Myocyte (in vitro differentiated cells): ENCODE results near the gene ZBTB48. TPM values are rescaled to one million over a fixed set of nuclear protein-coding genes. Genes with fewer than 3 reads are reported as not detected.

Experiments used
- DNase-seq: peaks from one replicate; pipeline ENCODE4 v3.0.0-alpha.2; 2012; ENCODE audit warnings: low read depth
- total RNA-seq: library from RNA; depleted of rRNA; stranded (reverse); fragments of >200 nt; gene quantifications from 2 replicates; pipeline ENCODE4 v1.2.3, GENCODE V29; 2014

ZBTB48 gene
- total RNA-seq, 1 donor from 2014 or later: 14.0 TPM

DNA sequence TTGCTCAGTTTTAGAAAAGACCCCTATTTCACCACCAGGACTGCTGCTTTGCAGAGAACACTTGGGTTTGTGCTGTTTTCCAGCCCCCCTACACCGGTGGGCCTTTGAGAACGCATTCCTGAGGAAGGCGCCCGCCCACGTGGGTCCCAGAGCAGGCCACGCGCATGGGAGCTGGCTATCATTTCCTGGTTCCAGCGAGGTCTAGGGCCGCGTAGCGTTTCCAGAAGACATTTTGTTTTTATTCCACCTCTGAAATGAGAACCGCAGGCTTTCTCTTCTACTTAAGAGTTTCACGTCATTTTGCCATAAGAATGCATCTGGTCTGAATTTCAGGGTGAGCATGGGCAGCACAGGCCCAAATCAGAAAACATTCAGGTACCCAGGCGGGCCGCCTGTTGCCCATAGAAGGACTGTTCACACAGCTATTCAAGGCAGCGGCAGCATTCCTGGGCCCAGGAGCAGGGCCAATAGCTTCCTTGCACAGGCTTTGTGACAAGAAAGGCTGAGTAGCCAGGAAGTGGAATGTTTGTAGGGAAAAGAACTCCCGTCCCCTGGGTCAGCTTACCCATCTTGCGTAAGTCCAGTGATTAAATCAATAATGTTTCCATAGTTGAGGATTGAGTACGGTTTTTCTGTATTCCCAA lies 24.2 kb downstream of the ZBTB48 start:
- DNase-seq: peak; percentile 85

DNA sequence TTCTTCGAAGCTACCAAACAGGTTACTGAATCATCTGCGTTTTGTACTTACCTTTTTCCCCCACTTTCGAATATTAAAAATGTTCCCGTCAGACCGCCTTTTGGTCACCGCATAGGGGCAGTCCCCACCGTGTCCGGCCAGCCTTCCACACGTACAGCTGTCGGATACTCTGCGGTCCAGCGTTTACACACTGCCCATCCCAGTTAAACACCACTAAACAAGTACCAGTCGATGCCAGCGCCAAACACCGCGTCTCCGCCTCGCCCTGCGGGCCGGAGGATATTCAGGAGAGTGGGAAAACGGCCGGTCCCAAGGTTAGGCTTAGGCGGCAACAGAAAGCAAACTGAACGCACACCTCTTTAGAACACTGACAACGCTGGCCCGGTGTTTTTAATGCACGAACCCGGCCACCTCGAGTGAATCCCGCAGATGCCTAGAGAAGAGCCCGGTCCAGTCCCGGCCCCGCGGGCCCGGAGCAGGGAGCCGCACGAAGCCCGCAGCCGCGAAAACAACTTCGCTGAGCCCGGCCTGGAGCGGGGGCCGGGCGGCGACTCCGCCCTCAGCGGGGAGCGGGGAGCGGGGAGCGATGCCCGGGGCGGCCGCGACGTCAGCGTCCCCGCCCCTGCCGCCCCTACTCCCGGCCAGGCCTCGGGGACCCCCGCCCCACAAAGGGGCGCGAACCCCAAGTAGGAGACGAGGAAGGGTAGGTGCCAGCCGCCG lies 33.0 kb downstream of the ZBTB48 start:
- peak; percentile 83 for DNase-seq

DNA sequence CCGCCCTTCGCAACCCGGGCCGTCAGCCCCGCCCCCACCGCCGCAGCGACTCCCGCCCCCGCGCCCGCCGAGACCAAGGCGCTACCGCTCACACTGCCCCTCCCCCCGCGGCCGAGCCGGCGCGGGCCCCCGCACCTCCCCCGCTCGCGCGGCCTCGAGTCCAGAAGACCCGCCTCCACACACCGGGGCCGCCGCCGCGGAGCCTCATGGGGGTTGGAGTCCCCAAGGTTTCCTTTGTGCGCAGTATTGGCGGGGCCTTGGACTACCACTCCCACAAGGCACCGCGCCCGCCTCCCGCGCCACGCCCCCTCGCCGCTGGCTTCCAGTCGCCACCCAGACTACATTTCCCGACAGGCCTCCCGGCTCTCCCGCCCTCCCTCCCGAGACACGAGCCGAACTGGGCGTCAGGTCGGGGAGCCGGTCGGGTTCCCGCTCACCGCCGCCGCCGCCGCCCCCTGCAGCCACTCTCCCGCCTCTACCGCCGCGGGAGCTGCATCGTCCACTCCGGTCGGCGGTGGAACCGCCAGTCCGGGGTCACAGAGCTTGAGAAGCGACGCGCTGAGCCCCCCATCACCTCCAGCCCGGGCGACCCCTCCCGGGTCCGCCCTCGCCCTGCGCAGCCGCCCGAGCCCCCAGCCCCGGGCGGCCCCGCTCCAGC lies 33.7 kb downstream of the ZBTB48 start, which contains the start of gene PHF13:
Gene PHF13, plus strand, starts transcription at position 371 of the 658 bp plus-strand sequence. CDS start 336 bp downstream, outside the sequence.
- DNase-seq: peak; percentile 99

DNA sequence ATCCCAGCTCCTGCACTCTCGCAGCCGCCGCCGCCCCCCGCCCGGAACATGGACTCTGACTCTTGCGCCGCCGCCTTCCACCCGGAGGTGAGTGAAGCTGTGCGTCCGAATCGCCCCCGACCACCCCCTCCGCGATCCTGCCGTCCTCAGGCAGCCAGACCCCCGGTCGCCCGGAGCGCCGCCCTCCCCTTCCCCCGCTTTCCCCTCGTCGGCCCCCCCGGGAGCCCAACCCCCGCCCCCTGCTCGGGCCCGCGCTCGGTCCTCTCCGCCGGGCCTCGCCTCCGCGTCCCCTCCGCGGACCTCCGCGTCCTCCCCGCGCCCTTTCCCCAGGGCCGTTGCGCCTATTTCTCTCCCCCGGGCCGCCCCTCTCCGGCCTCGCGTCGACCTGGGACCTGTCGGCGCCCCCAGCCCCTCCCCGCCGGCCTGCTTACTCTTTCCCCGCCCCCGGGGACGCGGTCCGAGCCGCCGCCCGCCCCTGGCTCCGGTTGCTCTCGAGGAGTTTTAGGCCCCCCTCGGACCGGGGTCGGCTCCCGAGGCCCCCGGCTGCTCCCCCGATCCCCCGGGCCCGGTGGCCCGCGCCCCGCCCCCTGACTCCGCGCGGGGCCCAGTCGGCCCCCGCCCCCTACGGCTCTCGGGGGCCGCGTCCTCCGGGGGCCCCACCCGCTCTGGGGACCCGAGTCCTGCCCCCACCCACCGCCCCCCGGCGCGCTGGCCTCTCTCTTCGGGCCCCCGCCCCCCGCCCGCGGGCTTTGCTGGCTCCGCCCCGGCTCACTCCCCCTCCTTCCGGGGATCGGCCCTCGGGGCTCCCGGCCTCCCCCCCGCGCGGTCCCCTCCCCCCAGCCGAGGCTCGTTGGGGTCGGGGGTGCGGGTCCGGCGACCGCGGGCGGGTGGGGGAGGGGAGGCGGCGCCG lies 34.5 kb downstream of the ZBTB48 start:
- peak; percentile 45 for DNase-seq

DNA sequence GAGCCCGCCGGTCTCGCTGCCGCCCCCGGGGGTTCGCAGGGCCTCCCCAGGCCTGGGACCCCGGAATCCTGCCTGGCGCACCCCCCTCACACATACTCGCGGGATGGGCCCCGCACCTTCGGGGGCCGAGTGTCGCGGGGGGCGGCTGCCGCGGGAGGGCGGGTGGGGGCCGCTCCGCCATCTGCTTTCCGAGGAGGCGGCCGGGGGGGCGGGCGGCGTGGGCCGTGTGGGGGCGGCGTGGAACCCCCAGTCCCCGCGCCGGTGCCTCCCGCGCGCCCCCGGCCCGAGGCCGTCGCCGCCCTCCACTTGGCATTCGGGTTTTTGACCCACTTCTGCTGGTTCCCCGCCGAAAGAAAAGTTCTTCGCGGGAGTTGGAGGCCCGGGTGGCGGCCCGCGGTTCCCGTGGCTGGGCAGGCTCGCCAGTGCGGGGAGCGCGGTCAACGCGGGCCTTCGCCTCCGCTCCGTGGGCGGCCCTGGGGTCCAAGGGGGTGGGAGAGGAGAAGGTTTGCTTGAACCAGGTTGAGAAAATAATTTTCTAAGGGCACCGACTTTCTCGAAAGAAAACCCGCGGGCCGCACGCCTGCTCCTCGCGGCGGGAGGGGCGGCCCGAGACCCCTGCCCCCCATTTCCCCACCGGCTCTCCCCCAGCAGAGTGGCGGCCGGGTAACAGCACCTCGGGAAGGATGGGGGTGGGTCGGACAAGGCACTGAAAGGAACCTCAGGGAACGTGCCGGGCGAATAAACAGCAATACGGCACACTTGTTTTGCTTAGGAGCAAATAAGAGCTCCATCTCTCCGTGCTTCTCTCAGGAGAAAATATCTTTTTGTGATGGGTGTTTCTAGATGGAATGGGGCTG lies 35.4 kb downstream of the ZBTB48 start:
- no peak for DNase-seq

DNA sequence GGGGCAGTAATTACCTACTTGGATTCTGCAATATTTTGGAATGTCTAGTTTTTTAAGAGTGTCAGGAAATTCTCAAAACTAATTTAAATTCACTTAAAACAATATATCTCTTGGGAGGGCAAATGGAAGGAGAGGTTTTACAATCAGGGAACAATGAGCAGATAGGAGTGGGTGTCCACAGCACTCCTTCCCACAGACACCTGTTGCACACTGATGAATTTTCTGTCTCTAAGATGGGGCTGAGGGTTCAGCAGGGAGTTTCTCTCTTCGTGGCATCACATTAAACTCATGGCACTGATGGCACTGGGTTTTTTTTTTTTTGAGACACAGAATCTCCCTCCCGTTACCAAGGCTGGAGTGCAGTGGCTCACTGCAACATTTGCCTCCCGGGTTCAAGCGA lies 39.3 kb downstream of the ZBTB48 start:
- no peak for DNase-seq

DNA sequence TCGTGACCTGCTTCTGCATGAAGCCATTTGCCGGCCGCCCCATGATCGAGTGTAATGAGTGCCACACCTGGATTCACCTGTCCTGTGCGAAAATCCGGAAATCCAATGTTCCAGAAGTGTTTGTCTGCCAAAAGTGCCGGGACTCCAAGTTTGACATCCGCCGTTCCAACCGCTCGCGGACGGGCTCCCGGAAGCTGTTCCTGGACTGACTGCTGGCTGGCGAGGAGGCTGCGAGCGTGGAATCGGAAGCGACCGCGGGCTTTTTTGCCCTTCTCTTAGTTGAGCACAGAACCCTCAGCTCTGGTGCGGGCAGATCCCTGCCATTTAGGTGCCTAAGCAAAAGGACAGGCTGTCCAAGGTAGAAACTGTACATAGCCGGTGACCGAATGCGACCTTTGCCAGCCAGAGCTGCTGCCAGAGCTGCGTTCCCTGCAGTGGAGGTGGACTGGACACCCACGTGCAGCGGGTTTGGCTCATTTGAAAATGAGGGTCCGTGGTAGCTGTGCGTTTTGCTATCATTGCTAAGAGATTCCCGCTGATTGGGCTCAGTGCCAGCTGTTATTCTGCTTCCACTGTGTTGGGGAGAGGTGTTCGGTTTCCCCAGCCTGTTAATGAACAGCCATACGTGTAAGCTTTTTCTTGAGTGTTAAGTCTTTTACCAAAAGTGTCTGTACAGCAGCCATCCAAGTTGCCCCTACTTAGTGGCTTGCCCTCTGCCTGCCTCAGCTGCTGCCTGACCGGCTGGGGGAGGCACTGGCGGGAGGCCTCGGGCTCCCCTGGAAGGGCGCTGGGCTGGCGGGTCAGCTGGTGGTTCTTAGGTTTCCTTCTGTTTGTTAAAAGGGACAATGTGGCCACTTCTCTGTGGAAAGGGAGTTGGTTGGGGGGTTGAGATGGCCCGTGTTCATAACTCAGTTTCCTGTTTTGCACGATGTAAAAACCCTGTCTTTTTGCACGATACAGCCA lies 41.9 kb downstream of the ZBTB48 start:
- no peak for DNase-seq

DNA sequence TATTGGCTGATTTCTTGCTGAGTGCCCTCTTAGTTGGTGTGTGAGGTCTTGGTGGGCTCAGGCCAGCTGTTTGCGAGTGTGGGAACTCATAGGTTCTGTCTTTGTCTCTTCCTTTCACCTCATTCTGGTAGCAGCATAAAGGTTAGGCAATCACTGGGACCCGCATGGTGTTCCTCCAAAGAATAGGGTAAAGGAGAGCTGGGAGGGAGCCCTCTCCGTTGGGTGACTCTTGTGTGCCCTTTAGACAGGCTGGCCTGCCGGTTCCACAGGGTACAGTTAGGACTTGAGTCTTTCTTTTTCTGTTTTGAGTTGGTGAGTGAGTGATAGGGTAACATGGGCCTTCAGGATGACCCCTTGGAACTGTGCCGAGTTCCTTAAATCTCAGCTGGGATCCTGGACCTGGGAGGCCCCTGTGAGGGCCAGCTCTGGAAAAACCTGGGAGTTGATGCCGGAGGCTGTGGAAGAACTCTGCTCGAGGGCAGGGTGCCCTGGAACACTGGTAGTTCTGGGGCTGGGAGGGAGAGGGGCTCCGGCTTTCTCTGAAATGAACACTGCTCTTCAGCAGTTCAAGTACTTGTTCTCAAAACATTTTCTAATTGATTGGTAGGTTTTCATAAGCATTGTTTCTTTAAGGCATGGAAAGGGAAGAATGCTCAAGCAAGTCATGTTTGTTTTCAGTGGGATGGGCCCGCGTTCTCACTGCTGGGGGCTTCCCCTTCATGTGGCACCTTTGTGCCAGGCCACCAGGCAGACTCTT lies 42.8 kb downstream of the ZBTB48 start:
- no peak for DNase-seq

DNA sequence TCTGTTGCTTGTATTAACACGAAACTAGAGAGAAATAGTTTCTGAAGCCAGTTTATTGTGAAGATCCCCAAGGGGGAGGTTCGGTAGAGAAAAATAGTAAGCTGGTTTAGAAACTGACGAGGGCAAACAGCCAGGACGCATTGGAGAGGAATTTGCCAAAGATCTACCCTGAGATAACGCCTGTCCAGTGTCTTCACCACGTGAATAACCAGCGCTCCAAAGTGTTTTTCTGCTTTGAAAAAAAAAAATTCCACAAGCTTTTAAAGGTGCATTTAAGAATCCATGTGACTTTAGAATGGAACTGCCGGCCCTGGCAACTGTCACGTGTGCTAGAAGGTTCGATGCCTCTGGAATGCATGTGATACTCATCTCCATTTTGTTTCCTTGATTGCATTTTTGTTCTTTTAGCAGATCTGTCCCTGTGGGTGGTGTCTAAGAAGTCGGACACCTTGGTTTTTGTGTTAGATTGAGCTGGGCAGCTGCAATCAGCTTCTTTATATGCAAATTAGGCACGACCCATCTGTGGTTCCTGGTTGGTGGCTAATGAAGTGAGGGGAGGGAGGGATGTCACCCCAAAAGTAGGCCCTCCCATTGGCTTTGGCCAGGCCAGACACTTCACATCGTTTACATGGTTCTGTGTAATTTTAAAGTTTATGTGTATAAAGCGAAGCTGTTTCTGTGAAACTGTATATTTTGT lies 43.6 kb downstream of the ZBTB48 start:
- no peak for DNase-seq

DNA sequence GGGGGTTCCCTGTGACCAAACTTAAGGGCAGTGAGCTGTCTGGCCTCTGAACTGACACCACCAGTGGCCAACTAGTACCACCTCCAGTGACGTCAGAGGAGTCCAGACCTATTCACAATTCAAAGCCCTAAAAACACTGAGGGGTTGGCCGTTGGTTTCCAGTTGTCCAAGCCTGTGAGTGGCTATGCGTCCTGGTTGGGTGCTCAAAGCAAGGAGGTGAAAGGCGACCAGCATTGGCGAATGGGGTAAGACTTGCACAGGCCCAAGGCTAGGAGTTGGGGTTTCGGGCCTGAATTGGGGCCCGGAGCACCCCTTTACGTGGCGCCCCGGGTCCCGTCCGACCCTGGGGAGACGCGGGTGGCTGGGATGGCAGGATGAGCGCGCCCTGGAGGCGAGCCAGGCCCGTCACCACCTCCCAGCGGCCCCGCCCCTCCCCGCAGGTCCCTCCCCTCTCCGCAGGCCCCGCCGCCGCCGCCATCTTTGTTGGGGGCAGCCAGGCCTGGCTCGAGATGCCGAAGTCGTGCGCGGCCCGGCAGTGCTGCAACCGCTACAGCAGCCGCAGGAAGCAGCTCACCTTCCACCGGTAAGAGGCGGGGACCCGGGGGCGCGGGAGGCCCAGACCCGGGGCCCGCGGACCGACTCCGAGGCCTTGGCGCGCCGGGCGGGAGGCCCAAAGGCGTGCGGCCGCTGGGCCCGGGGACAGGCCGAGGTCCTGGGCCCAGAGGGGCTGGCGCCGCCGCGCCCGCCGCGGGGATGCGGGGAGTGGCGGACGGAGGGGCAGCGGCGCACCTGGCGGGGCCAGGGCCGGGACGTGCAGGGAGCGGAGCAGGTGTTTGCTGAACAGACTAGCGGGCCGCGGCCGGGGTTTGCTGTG lies 45.2 kb downstream of the ZBTB48 start, which contains the start of gene THAP3:
Gene THAP3, plus strand, starts transcription at position 159 of the 874 bp plus-strand sequence. Its CDS starts 351 bp downstream, at position 510.
- peak; percentile 93 for DNase-seq

DNA sequence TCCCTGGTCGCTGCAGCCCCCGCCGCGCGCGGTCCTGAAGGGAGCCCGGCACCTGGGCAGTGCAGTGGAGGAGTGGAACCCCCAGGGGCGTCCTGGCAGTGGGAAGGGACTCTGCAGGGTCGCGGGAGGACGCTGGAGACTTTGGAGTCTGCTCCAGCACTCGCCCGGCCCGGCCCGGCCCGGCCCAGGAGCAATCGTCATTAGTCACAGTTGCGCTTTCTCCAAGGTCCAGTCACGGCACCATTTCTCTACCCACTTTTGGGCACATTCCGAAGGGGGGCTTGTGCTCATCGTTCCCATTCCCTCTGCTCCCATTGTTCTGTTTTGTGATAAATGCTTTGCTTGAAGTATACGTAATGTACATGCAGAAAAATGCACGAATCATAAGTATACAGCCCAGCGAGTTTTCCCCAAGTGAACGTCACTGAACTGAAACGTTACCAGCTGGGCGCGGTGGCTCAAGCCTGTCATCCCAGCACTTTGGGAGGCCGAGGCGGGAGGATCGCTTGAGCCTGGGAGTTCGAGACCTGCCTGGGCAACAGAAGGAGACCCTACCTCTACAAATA lies 45.9 kb downstream of the ZBTB48 start:
- peak; percentile 33 for DNase-seq

DNA sequence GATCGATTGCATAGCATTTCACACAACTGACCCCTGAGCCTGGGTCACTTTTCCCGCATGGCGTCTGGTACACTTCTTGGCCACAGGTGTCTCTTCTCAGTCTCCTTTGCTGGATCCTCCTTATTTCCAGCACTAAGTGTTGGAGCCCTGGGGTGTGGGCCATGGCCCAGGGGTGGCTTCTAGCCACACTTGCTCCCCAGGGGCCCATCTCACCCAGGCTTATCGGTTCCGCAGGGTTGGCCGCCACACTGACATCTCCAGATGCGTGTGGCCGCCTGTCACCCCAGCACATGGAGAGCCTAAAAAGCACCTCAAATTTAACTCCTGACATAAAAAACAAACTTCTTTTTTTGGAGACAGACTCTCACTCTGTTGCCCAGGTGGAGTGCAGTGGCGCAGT lies 47.2 kb downstream of the ZBTB48 start:
- DNase-seq: no peak

DNA sequence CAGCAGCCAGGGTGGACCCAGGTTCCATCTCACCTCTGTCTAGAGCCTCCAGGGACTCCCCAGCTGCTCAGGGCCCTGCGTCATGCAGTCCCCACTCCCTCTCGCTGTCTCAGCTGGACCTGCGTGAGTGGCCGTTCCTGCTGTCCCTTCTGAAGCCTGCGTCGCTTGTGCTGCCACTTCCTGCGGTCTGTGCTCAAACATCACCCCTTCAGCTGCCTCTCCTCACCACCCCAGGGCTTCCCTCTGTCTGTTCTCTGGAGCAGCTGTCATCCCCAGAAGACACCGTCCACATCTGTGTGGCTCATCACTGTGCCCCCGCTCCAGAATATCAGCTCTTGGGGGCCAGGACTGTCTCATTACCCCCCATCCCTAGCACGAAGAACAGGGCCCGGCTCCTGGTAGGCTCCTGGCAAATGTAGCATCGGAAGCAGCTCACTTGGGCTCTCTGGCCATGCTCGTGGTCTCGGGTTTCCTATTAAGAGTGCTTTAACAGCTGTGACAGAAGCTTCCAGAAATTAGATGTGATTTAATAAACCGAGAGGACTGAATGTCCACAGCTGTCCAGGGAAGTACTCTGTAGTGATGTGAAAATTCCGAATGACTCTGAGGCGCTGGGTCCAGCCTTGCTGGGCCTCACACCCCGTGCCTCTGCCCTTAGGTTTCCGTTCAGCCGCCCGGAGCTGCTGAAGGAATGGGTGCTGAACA lies 48.2 kb downstream of the ZBTB48 start:
- DNase-seq: peak; percentile 83

DNA sequence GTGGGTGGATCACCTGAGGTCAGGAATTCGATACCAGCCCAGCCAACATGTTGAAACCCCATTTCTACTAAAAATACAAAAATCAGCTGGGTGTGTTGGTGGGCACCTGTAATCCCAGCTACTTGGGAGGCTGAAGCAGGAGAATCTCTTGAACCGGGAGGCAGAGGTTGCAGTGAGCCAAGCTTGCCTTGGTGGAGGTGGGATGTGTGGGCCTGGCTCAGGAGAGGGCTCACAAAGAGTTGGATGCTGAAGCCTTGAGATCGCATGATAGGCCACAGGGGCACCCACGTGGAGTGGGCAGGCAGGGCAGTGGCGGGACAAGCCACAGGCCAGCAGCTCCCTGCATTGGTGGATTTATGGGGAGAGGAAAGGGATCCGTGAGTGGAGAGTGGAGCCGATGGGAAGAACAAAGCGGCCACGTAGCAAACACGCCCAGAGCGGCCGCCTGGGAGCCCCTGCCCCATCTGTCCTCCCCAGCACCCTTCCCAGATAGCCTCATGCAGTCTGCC lies 49.2 kb downstream of the ZBTB48 start:
- no peak for DNase-seq

DNA sequence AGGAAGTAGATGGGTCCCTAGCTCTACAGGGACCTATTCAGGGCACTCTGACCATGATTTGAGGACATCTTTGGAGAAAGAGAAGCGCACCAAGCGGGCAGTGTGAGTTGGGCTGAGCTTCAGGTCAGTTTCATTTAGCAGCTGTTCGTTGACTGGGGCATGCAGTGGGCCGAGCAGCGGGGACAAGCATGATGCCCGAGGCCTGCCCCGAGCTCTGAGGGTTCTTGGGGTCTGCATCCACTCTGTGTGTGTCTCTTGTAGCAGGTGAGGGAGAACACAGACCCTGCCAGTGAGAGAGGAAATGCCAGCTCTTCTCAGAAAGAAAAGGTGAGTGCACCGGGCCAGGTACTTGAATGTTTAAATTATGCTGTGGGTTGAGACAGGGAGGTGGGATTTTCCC lies 50.2 kb downstream of the ZBTB48 start:
- DNase-seq: no peak
